ENCODE measurements around the gene NRN1L. TPM values are rescaled to one million over a fixed set of nuclear protein-coding genes. Genes with fewer than 3 reads are reported as not detected.

Gene NRN1L
- total RNA-seq, 1 donor from 2014 or later = 0.49 TPM

- no peaks in the 10 kb centered on the region for H3K9me3 ChIP-seq (replicated peaks)
- DNase-seq = no peak
- TF ChIP-seq CTCF (IDR thresholded peaks at IDR 0.05; ENCODE audit: borderline replicate concordance) = no peak
- no peaks in the 10 kb centered on the region for H3K27me3 ChIP-seq (ENCODE audit: low read depth)
- peaks cover 80% of the 10 kb centered on the region for H3K4me1 ChIP-seq
- H3K27ac ChIP-seq (replicated peaks) = peak overlapping the region; percentile 93
- H3K4me3 ChIP-seq = peak overlapping the region; percentile 0
- peaks cover 8% of the 10 kb centered on the region for H3K36me3 ChIP-seq
- intact Hi-C loops (cut with micrococcal nuclease) = no loop called here
These were observed 27.6 kb upstream of the NRN1L start for GRCh38 chr16:67856927-67857546.

- no peak for TF ChIP-seq CTCF (IDR thresholded peaks at IDR 0.05; ENCODE audit: borderline replicate concordance)
- peak overlapping the region; percentile 93 for H3K27ac ChIP-seq (replicated peaks)
- peaks cover 86% of the 10 kb centered on the region for H3K4me1 ChIP-seq
- peaks cover 8% of the 10 kb centered on the region for H3K36me3 ChIP-seq
- H3K4me3 ChIP-seq = peak overlapping the region; percentile 5
- no peaks in the 10 kb centered on the region for H3K9me3 ChIP-seq (replicated peaks)
- peak; percentile 61 for DNase-seq
- intact Hi-C loops (cut with micrococcal nuclease) = no loop called here
- no peaks in the 10 kb centered on the region for H3K27me3 ChIP-seq (ENCODE audit: low read depth)
These were observed 27.0 kb upstream of the NRN1L start for GRCh38 chr16:67857547-67858233.

GRCh38 chr16:67858500-67858899 is 26.2 kb upstream of the NRN1L start:
- peaks cover 8% of the 10 kb centered on the region for H3K36me3 ChIP-seq
- peak overlapping the region; percentile 93 for H3K27ac ChIP-seq (replicated peaks)
- TF ChIP-seq CTCF (IDR thresholded peaks at IDR 0.05; ENCODE audit: borderline replicate concordance) = no peak
- no peaks in the 10 kb centered on the region for H3K9me3 ChIP-seq (replicated peaks)
- intact Hi-C loops (cut with micrococcal nuclease) = no loop called here
- peaks cover 94% of the 10 kb centered on the region for H3K4me1 ChIP-seq
- no peak for DNase-seq
- no peaks in the 10 kb centered on the region for H3K27me3 ChIP-seq (ENCODE audit: low read depth)
- peak overlapping the region; percentile 5 for H3K4me3 ChIP-seq

GRCh38 chr16:67860589-67861398 is 23.9 kb upstream of the NRN1L start:
- H3K27ac ChIP-seq (replicated peaks) = peak overlapping the region; percentile 93
- no peak for DNase-seq
- H3K36me3 ChIP-seq = peaks cover 19% of the 10 kb centered on the region
- no peak for TF ChIP-seq CTCF (IDR thresholded peaks at IDR 0.05; ENCODE audit: borderline replicate concordance)
- no peaks in the 10 kb centered on the region for H3K27me3 ChIP-seq (ENCODE audit: low read depth)
- H3K9me3 ChIP-seq (replicated peaks) = no peaks in the 10 kb centered on the region
- H3K4me1 ChIP-seq = peaks cover 96% of the 10 kb centered on the region
- no peak overlapping the region for H3K4me3 ChIP-seq
- intact Hi-C loops (cut with micrococcal nuclease) = no loop called here

- intact Hi-C loops (cut with micrococcal nuclease) = no loop called here
- H3K27me3 ChIP-seq (ENCODE audit: low read depth) = no peaks in the 10 kb centered on the region
- DNase-seq = no peak
- peak overlapping the region; percentile 93 for H3K27ac ChIP-seq (replicated peaks)
- no peak for TF ChIP-seq CTCF (IDR thresholded peaks at IDR 0.05; ENCODE audit: borderline replicate concordance)
- H3K36me3 ChIP-seq = peaks cover 30% of the 10 kb centered on the region
- H3K4me1 ChIP-seq = peaks cover 85% of the 10 kb centered on the region
- H3K9me3 ChIP-seq (replicated peaks) = no peaks in the 10 kb centered on the region
- H3K4me3 ChIP-seq = no peak overlapping the region
These were observed 22.8 kb upstream of the NRN1L start for GRCh38 chr16:67861877-67862276.

All from left ventricle myocardium inferior (tissue), 1 donor.